ENCODE results near the gene SRSF12. TPM values are rescaled to one million over a fixed set of nuclear protein-coding genes. Genes with fewer than 3 reads are reported as not detected.

Gene SRSF12
- total RNA-seq, 6 donors from 2014 or later = 0.10 to 0.89 (median 0.23) TPM; not detected in 1

GRCh38 chr6:89073840-89074239 is 44.0 kb downstream of the SRSF12 start:
- DNase-seq (no peak), ATAC-seq (ENCODE audit: low FRiP score in 2 of 2) (no peak)
- Histone ChIP-seq H3K4me3 (no peak overlapping the region), H3K27me3 (no peaks in the 10 kb centered on the region), H3K27ac (peak overlapping the region in 1 of 4 donors; percentile 51), H3K9me3 (no peaks in the 10 kb centered on the region), H3K36me3 (no peaks in the 10 kb centered on the region), H3K4me1 (peaks cover 0 to 5% (median 3%) of the 10 kb centered on the region in 4 donors)
- 79 to 80% methylated on average over 2 of the region's 2 CpGs for WGBS, 2 donors
- TF ChIP-seq CTCF (IDR thresholded peaks at IDR 0.05) (no peak), EP300 (IDR thresholded peaks at IDR 0.05) (no peak), POLR2A (IDR thresholded peaks at IDR 0.05) (no peak), POLR2AphosphoS5 (IDR thresholded peaks at IDR 0.05) (no peak)

GRCh38 chr6:89073014-89073620 is 44.8 kb downstream of the SRSF12 start:
- DNase-seq = no peak
- peak; percentile 72 to 79 for ATAC-seq (ENCODE audit: low FRiP score in 2 of 2)
- Histone ChIP-seq H3K36me3 (no peaks in the 10 kb centered on the region), H3K27ac (peak overlapping the region in 2 of 4 donors; percentile 23 to 51), H3K4me3 (no peak overlapping the region), H3K27me3 (no peaks in the 10 kb centered on the region), H3K4me1 (peaks cover 0 to 5% (median 0%) of the 10 kb centered on the region in 4 donors), H3K9me3 (no peaks in the 10 kb centered on the region)
- TF ChIP-seq POLR2A (IDR thresholded peaks at IDR 0.05) (peak in 1 of 4 donors; percentile 26), EP300 (IDR thresholded peaks at IDR 0.05) (no peak)
- 43 to 57% methylated on average over 4 of the region's 4 CpGs for WGBS, 2 donors

- H3K9me3 ChIP-seq = no peaks in the 10 kb centered on the region
- H3K4me3 ChIP-seq = no peak overlapping the region
- ATAC-seq (ENCODE audit: low FRiP score in 2 of 2) = no peak
These were observed 46.8 kb downstream of the SRSF12 start for GRCh38 chr6:89071036-89071435.

GRCh38 chr6:89069536-89070163 is 48.2 kb downstream of the SRSF12 start:
- Histone ChIP-seq H3K27me3 (no peaks in the 10 kb centered on the region), H3K4me1 (peaks cover 0 to 5% (median 0%) of the 10 kb centered on the region in 4 donors), H3K36me3 (no peaks in the 10 kb centered on the region), H3K9me3 (no peaks in the 10 kb centered on the region), H3K4me3 (no peak overlapping the region), H3K27ac (no peak overlapping the region)
- TF ChIP-seq EP300 (IDR thresholded peaks at IDR 0.05) (no peak), POLR2AphosphoS5 (IDR thresholded peaks at IDR 0.05) (no peak), POLR2A (IDR thresholded peaks at IDR 0.05) (no peak), CTCF (IDR thresholded peaks at IDR 0.05) (no peak)
- no peak for ATAC-seq (ENCODE audit: low FRiP score in 2 of 2)
- no peak for DNase-seq
- WGBS, 2 donors = 83 to 87% methylated on average over 10 of the region's 10 CpGs

More at GRCh38 chr6:89071036-89071435, 46.8 kb downstream of the SRSF12 start:
- DNase-seq = no peak
- TF ChIP-seq EP300 (IDR thresholded peaks at IDR 0.05) = no peak
- no peak for TF ChIP-seq POLR2AphosphoS5 (IDR thresholded peaks at IDR 0.05)
- no peak for TF ChIP-seq CTCF (IDR thresholded peaks at IDR 0.05)
- no peak for TF ChIP-seq POLR2A (IDR thresholded peaks at IDR 0.05)
- Histone ChIP-seq H3K27me3 (no peaks in the 10 kb centered on the region), H3K4me1 (peaks cover 0 to 5% (median 0%) of the 10 kb centered on the region in 4 donors), H3K36me3 (no peaks in the 10 kb centered on the region), H3K27ac (no peak overlapping the region)

GRCh38 chr6:89068695-89069094 is 49.2 kb downstream of the SRSF12 start:
- H3K4me3 ChIP-seq = no peak overlapping the region
- no peaks in the 10 kb centered on the region for H3K27me3 ChIP-seq
- peaks cover 0 to 5% (median 0%) of the 10 kb centered on the region in 4 donors for H3K4me1 ChIP-seq
- no peaks in the 10 kb centered on the region for H3K36me3 ChIP-seq
- no peak for ATAC-seq (ENCODE audit: low FRiP score in 2 of 2)
- WGBS, 2 donors = 94 to 97% methylated on average over 1 of the region's 1 CpG
- TF ChIP-seq POLR2A (IDR thresholded peaks at IDR 0.05) (no peak), CTCF (IDR thresholded peaks at IDR 0.05) (no peak), POLR2AphosphoS5 (IDR thresholded peaks at IDR 0.05) (no peak), EP300 (IDR thresholded peaks at IDR 0.05) (no peak)
- H3K9me3 ChIP-seq = no peaks in the 10 kb centered on the region
- DNase-seq = no peak
- H3K27ac ChIP-seq = no peak overlapping the region

Measured in upper lobe of left lung (tissue), 6 donors.